Gastroesophageal sphincter (tissue), 3 donors: ENCODE results near the gene UGT2B17.

Experiments used
- CTCF ChIP-seq, 4 experiments: fragments of 200-600 bp in 2 of 4; fragments of 450-650 bp in 2 of 4; sonication (generic) in 1 of 4; IDR thresholded peaks; one replicate each; pipeline ENCODE4 v1.5.1; 2017 to 2019; ENCODE audit warnings: antibody characterized with exemption in 4 of 4, mild to moderate bottlenecking in 2 of 4, moderate library complexity in 2 of 4
- EP300 ChIP-seq: sonication (generic); formaldehyde crosslinking; IDR thresholded peaks from one replicate; pipeline ENCODE4 v1.6.1; 2017; ENCODE audit warnings: antibody characterized with exemption, mild to moderate bottlenecking
- POLR2A ChIP-seq, 2 donors: fragments of 450-650 bp; IDR thresholded peaks; one replicate each; pipeline ENCODE4 v1.6.1; 2017; ENCODE audit warnings: antibody characterized with exemption in 2 of 2, mild to moderate bottlenecking in 2 of 2, moderate library complexity in 1 of 2
- POLR2AphosphoS5 ChIP-seq: sonication (generic); formaldehyde crosslinking; IDR thresholded peaks from one replicate; pipeline ENCODE4 v1.6.1; 2017; ENCODE audit warnings: antibody characterized with exemption

GRCh38 chr4:68592673-68593072 is 16.6 kb upstream of the UGT2B17 start:
- TF ChIP-seq CTCF (IDR thresholded peaks at IDR 0.05) (no peak), POLR2A (IDR thresholded peaks at IDR 0.05) (no peak), EP300 (no peak), POLR2AphosphoS5 (no peak)
